ENCODE measurements around the gene TTYH3.

TTYH3 gene

DNA sequence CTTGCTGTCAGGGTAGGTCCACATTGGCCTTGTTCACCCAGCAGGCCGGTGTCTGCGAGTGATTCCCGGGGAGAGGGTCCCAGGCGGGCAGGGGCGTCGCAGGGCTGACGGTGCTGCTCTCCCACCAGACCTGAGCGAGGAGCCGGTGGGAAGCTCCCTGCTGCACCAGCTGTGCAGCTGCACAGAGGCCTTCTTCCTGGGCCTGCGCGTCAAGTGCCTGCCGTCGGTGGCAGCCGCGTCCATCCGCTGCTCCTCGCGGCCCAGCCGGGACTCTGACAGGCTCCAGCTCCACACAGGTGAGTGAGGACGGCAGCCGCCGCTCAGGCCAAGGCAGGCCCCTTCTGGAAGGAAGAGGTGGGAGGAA is 70.8 kb downstream of the TTYH3 start:
- FAIRE-seq (no peak), DNase-seq (ENCODE audit: low spot score) (no peak)

DNA sequence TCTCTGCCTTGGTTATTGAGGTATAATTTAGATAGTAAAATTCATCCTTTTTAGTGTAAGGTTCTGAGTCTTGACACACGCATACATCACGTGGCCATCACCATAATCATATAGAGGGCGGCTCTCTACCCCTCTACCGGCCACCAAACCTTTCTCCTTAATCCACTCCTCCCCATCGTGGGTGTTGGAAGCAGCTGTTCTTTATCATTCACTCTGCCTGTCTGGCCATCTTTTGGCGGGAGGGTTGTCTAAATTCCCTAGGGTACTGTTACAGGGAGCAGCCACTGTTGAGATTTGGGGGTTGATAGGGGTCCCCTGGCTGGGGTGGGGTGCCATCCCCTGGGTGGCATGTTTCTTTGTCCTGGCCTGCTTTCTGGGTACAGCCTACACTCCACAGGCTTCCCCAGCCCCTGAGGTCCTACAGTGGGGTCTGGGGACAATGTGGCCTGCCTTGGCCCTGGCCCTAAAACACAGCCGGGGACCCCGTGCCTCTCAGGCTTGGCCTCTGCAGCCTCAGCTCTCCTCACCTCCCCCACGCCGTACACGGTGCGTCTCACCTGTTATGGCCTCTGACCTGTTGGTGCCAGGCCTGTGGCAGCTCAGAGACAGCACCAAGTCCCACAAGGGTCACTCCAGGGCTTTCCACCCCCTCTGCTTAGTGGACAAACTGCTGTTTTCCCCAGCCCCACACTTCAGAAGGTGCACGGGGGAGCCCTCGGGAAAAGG is 73.7 kb downstream of the TTYH3 start:
- FAIRE-seq (no peak), DNase-seq (ENCODE audit: low spot score) (no peak)

DNA sequence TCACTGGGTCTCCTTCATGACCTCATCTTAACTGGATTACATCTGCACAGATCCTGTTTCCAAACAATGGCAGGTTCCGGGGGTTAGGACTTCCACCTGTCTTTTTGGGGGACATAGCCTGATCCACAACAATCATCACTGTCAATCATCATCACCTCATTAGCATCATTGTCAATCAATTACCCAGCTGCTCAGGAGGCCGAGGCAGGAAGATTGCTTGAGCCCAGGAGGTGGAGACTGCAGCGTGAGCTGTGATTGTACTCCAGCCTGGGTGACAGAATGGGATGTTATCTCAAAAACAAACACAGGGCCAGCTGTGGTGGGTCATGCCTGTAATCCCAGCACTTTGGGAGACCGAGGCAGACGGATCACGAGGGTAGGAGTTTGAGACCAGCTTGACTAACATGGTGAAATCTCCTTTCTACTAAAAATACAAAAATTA is 74.9 kb downstream of the TTYH3 start:
- FAIRE-seq = no peak

DNA sequence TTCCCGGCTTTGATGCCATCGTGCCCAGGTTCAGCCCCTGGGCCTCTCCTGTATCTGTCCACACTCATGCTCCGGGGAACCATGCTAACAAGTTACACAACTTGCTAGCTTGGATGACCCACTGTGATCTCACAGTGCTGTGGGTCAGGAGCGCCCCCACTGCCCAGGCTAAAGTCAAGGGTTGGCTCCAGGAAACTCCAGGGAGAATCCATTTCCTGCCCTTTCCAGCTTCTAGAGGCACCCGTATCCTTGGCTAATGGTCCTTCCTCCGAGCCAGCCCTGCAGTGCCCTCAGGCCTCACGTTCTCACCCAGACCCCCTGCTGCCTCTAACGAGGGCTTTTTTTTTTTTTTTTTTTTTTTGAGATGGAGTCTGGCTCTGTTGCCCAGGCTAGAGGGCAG is 75.7 kb downstream of the TTYH3 start:
- no peak for DNase-seq (ENCODE audit: low spot score)
- no peak for FAIRE-seq

More for the DNA sequence above, 74.9 kb downstream of the TTYH3 start:
- no peak for DNase-seq (ENCODE audit: low spot score)

DNA sequence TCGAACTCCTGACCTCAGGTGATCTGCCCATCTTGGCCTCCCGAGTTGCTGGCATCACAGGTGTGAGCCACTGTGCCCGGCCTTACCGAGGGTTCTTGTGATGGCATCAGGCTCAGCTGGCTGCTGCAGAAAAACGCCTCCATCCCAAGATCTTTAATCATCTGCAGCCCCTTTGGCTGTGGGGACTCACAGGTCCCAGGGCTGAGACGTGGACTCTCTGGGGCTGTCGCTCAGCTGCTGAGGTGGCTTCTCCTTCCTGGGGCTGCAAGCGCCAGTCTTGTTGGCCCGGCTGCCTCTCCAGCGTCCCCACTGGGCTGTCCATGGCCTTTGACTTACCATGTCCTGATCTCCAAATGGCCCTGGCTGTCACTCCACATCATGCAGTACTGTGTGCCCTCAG is 76.3 kb downstream of the TTYH3 start:
- FAIRE-seq (no peak), DNase-seq (ENCODE audit: low spot score) (no peak)

DNA sequence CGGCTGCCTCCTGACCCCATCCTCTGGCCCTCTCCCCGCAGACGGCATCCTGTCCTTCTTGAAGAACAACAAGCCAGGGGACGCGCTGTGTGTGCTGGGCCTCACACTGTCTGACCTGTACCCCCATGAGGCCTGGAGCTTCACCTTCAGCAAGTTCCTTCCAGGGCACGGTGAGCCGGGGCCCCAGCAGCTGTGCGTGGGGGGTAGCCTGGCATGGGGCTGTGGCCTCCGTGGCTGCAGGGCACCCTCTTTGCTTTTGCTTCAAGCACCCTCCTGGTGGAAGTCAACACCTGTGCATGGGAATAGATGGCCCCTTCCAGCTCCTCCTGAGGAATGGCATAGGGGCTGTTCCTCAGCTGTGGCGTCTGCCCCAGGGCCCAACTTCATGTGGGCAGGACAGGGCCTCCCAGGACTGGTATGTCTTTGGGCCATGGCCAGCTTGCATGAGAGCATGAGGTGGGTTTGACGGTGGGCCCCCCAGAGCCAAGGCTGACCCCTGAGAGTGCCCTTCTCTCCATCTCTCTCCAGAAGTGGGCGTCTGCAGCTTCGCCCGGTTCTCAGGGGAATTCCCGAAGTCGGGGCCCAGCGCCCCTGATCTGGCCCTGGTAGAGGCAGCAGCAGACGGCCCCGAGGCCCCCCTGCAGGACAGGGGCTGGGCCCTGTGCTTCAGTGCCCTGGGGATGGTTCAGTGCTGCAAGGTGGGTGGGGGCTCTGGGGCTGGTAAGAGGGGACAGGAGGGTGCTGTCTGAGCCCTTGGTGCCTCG is 76.9 kb downstream of the TTYH3 start:
- DNase-seq (ENCODE audit: low spot score) (no peak), FAIRE-seq (no peak)

DNA sequence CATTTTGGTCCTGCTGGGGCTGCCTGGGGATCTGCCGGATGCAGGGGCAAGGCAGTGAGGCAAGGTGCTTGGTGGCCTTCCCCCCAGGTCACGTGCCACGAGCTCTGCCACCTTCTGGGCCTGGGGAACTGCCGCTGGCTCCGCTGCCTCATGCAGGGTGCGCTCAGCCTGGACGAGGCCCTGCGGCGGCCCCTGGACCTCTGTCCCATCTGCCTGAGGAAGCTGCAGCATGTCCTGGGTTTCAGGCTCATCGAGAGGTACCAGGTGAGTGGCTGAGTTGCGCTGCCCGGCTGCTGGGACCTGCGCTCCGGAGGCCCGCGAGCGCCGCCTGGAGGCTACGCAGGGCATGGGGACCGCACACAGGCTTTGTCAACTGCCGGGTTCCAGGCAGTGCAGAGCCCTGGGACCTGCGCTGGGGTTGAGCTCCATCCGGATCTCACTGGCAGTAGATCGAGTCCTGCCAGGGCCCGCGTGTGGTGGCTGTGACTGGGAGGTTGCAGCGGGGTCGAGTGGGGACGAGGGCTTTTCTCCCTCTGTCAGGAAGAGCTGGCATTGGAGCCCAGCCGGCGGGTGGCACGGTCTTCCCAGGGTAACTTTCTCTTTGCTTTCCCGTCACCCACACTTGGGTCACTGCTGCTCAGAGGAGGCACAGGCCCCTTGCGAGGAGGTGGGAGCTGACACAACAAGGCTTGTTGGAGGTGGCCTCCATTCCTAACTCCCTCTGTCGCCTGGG is 77.9 kb downstream of the TTYH3 start:
- DNase-seq (ENCODE audit: low spot score) (no peak), FAIRE-seq (no peak)

DNA sequence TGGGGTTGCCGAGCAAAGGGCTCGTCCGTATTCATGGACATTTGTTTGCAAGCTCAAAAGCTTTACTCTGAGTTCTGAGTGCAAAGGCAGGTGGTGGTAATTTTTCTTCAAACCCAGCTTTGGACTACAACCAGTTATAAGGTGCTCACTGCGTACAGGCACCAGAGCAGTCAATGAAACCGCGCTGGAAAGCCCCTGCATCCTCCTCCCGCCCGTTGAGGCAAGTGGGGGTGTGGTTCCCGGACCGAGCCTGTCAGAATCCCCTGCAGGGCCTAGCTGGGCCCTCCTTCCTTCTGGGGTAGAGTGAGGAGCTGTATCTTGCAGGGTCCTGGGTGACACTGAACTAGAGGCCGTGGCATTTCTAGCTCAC is 78.5 kb downstream of the TTYH3 start:
- no peak for DNase-seq (ENCODE audit: low spot score)
- FAIRE-seq = no peak

DNA sequence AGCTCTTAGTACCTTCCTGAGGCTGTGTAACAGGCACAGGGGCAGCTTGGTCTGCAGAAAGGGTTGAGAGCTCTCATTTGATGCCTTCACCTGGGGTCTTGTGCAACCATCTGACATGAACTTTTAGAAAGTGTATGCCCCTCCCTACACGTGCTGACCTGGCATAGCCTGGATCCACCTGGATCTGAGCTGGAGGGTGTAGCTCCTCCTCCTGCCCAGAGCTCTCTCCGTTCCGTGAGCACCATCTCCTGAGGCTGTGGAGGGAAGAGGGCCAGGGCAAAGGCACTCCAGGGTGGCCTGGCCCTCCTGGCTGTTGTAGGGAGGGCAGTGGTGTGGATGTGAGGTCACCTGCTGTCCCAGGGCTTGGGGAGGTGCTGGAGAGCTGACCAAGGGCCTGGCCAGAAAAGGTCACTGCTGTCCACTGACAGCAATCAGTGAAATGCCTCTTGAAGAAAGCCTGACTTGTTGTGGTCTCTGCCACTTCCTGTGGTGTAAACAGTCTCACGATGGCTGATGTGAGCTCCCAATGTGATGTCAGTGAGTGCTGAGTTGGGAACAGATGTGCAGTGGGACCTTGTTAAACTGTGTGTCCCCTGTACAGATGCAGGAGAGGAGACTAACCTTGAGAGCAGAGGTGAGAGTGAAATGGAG is 79.2 kb downstream of the TTYH3 start:
- DNase-seq (ENCODE audit: low spot score) = no peak
- no peak for FAIRE-seq

DNA sequence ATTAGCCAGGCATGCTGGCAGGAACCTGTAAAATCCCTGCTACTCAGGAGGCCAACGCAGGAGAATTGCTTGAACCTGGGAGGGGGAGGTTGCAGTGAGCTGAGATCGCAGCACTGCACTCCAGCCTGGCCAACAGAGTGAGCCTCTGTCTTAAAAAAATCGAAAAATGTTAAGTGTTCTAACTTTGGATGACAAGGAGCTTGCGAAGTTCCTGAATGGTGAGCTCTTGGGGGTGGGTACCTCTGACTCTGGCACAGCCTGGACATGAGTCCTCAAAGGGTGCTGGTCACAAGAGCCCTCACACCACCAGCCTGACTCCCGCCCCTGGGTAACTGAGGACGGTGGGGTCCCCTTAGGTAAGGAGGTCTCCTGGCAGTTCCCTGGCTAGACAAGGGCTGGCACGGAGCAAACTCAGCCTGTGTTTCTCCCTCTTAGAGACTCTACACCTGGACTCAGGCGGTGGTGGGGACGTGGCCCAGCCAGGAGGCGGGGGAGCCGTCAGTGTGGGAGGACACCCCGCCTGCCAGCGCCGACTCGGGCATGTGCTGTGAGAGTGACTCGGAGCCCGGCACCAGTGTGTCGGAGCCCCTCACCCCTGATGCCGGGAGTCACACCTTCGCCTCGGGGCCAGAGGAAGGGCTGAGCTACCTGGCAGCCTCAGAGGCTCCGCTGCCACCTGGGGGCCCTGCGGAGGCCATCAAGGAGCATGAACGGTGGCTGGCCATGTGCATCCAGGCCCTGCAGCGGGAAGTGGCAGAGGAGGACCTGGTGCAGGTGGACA is 80.3 kb downstream of the TTYH3 start:
- FAIRE-seq (no peak), DNase-seq (ENCODE audit: low spot score) (no peak)

DNA sequence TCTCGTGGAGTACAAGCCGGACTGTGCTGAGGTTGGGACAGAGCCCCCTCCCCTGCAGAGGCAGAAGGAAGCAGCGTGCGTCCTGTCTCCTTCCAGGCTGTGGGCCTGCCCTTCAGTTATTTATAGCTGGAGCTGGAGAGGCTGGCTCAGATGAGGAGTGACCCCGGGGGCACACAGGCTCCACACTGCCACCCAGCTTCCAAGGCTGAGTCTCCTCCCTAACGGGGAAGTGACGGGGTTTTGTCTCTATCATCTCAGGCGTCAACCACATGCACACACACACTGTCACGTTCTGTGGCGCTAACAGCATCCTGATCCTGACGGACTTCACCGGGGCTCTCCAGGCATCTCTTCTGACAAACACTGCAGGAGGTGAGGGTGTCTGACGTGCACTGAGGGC is 81.6 kb downstream of the TTYH3 start:
- DNase-seq (ENCODE audit: low spot score) (no peak), FAIRE-seq (no peak)

DNA sequence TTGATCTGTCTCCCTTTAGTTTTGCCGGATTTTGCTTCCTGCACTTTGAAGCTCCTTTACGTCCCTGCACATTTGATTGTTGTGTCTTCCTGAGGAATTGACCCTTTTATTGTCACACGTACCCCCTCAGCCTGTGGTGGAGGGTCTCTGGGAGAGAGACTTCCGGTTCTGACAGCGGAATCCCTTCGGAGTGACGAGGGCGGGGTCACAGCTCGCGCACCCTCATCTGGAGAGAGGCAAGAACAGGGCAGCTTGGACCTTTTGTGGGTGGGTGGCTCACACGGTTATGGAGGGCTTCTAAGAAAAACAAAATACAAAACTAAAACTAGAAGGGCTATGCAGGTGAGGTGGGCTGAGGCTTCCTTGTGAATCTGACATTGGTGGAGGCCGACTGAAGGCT is 82.2 kb downstream of the TTYH3 start:
- no peak for FAIRE-seq
- DNase-seq (ENCODE audit: low spot score) = no peak
